Activated B cell treated with CpG ODN at 0.5 μM for 24 hours (primary cell): ENCODE measurements around the gene ASMTL. TPM values are rescaled to one million over a fixed set of nuclear protein-coding genes. Genes with fewer than 3 reads are reported as not detected.
A peak's percentile ranks its signal among the peaks of the same experiment; 100 is the strongest.
"Not testable (repeated sequence)": the region's sequence is repeated elsewhere in the genome, so short reads cannot be mapped to it uniquely, and the experiment has no call there.

ENCODE experiments used
- ATAC-seq: fragments of 200-7000 bp; cut with Tn5 transposase; one replicate; pipeline ENCODE4 v1.10.0; 2021; ENCODE audit warnings: low read depth, mild to moderate bottlenecking, moderate library complexity
- CTCF ChIA-PET: fragments of 350-600 bp; sonication (Branson Sonifier 250); formaldehyde crosslinking; loops from one replicate; lab custom pipeline; 2021; ENCODE audit warnings: antibody characterized with exemption; lab: Charles Lee
- POLR2A ChIA-PET: fragments of 350-600 bp; sonication (Branson Sonifier 250); formaldehyde crosslinking; loops from one replicate; lab custom pipeline; 2021; ENCODE audit warnings: antibody characterized with exemption; lab: Charles Lee
- DNase-seq: peaks from one replicate; pipeline ENCODE4 v3.0.0; 2022
- H3K27ac Mint-ChIP-seq: one replicate; pipeline ENCODE4 v1.8.0; 2020; ENCODE audit warnings: mixed read lengths
- H3K27me3 Mint-ChIP-seq: one replicate; pipeline ENCODE4 v1.8.0; 2021; ENCODE audit warnings: mixed read lengths
- H3K36me3 Mint-ChIP-seq: one replicate; pipeline ENCODE4 v1.8.0; 2021; ENCODE audit warnings: low read depth, mixed read lengths
- H3K4me1 Mint-ChIP-seq: one replicate; pipeline ENCODE4 v1.8.0; 2021; ENCODE audit warnings: mixed read lengths
- H3K4me3 Mint-ChIP-seq: one replicate; pipeline ENCODE4 v1.8.0; 2020; ENCODE audit warnings: mild to moderate bottlenecking, mixed read lengths
- H3K9me3 Mint-ChIP-seq: one replicate; pipeline ENCODE4 v1.8.0; 2020; ENCODE audit warnings: mixed read lengths
- intact Hi-C: fragments of 100-400 bp; cut with micrococcal nuclease; formaldehyde crosslinking; loops from one replicate; pipeline ENCODE4 v1.15.1; 2024
- total RNA-seq: library from RNA; stranded (reverse); gene quantifications from 2 replicates; pipeline ENCODE4 v1.2.3, GENCODE V29; 2022
- TF ChIP-seq, protein P1 (sequence below): fragments of 200-600 bp; IDR thresholded peaks from one replicate; pipeline ENCODE4 v1.8.0; 2022; ENCODE audit warnings: antibody characterized with exemption, mild to moderate bottlenecking

Gene ASMTL
- total RNA-seq, 1 donor from 2014 or later, result 52.1 TPM

DNA sequence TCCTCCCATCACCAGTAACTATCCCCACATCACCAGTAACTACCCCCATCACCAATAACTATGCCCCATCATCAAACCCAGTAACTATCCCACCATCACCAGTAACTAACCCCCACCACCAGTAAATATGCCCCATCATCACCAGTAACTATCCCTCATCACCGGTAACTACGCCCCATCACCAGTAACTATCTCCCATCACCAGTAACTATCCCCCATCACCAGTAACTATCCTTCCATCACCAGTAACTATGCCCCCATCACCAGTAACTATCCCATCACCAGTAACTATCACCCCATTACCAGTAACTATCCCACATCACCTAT lies 2.9 kb downstream of the ASMTL start:
- ATAC-seq (no peak), DNase-seq (no peak)
- CTCF ChIA-PET, result no interaction called here
- H3K4me3 Mint-ChIP-seq, result peak overlapping the region; percentile 9
- POLR2A ChIA-PET, result no interaction called here
- TF ChIP-seq, protein P1, sequence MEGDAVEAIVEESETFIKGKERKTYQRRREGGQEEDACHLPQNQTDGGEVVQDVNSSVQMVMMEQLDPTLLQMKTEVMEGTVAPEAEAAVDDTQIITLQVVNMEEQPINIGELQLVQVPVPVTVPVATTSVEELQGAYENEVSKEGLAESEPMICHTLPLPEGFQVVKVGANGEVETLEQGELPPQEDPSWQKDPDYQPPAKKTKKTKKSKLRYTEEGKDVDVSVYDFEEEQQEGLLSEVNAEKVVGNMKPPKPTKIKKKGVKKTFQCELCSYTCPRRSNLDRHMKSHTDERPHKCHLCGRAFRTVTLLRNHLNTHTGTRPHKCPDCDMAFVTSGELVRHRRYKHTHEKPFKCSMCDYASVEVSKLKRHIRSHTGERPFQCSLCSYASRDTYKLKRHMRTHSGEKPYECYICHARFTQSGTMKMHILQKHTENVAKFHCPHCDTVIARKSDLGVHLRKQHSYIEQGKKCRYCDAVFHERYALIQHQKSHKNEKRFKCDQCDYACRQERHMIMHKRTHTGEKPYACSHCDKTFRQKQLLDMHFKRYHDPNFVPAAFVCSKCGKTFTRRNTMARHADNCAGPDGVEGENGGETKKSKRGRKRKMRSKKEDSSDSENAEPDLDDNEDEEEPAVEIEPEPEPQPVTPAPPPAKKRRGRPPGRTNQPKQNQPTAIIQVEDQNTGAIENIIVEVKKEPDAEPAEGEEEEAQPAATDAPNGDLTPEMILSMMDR, result no peak
- H3K4me1 Mint-ChIP-seq, result peaks cover 38% of the 10 kb centered on the region
- H3K27ac Mint-ChIP-seq, result no peak overlapping the region
- H3K9me3 Mint-ChIP-seq, result peaks cover 4% of the 10 kb centered on the region
- no peaks in the 10 kb centered on the region for H3K27me3 Mint-ChIP-seq
- peaks cover 27% of the 10 kb centered on the region for H3K36me3 Mint-ChIP-seq
- intact Hi-C loops, result loop anchor here (5.0 kb wide), 3 partner anchors 728 to 1073 kb away; partner anchors contain the start of genes DHRSX and ZBED1

- intact Hi-C loops, result no loop called here
- ChIA-PET POLR2A (no interaction called here), CTCF (no interaction called here)
- DNase-seq, result peak; percentile 6
- no peak for ATAC-seq
- TF ChIP-seq, protein P1, result no peak
- peaks cover 33% of the 10 kb centered on the region for H3K4me1 Mint-ChIP-seq
- peaks cover 4% of the 10 kb centered on the region for H3K9me3 Mint-ChIP-seq
- peaks cover 29% of the 10 kb centered on the region for H3K36me3 Mint-ChIP-seq
- H3K27me3 Mint-ChIP-seq, result no peaks in the 10 kb centered on the region
- no peak overlapping the region for H3K27ac Mint-ChIP-seq
- no peak overlapping the region for H3K4me3 Mint-ChIP-seq
Measured at GRCh38 chrX:1449036-1449822, 3.5 kb downstream of the ASMTL start.

DNA sequence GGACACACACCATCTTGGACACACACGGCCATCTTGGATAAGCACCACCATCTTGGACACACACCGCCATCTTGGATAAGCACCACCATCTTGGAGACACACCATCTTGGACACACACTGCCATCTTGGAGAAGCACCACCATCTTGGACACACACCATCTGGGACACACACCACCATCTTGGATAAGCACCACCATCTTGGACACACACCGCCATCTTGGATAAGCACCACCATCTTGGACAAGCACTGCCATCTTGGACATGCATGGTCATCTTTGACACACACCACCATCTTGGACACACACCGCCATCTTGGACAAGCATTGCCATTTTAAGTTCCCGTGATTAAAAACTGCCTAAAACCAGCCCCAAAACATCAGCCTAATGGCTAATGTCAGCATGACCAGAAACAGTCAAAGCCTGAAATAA lies 4.1 kb downstream of the ASMTL start:
- peak; percentile 7 for DNase-seq
- peaks cover 32% of the 10 kb centered on the region for H3K4me1 Mint-ChIP-seq
- POLR2A ChIA-PET, H3K4me3 Mint-ChIP-seq, intact Hi-C loops, ATAC-seq, H3K27me3 Mint-ChIP-seq, H3K9me3 Mint-ChIP-seq, CTCF ChIA-PET: not testable (repeated sequence)
- peak overlapping the region; percentile 1 for H3K27ac Mint-ChIP-seq
- peaks cover 32% of the 10 kb centered on the region for H3K36me3 Mint-ChIP-seq

DNA sequence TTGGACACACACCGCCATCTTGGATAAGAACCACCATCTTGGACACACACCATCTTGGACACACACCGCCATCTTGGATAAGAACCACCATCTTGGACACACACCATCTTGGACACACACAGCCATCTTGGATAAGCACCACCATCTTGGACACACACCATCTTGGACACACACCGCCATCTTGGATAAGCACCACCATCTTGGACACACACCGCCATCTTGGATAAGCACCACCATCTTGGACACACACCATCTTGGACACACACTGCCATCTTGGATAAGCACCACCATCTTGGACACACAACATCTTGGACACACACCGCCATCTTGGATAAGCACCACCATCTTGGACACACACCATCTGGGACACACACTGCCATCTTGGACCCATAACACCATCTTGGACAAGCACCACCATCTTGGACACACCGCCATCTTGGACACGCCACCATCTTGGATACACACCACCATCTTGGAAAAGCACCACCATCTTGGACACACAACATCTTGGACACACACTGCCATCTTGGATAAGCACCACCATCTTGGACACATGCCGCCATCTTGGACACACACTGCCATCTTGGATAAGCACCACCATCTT lies 4.6 kb downstream of the ASMTL start:
- intact Hi-C loops, CTCF ChIA-PET, POLR2A ChIA-PET, H3K4me3 Mint-ChIP-seq, H3K9me3 Mint-ChIP-seq, H3K27me3 Mint-ChIP-seq, ATAC-seq: not testable (repeated sequence)
- peaks cover 32% of the 10 kb centered on the region for H3K4me1 Mint-ChIP-seq
- peak overlapping the region; percentile 1 for H3K27ac Mint-ChIP-seq
- peaks cover 32% of the 10 kb centered on the region for H3K36me3 Mint-ChIP-seq
- peak; percentile 10 for DNase-seq

DNA sequence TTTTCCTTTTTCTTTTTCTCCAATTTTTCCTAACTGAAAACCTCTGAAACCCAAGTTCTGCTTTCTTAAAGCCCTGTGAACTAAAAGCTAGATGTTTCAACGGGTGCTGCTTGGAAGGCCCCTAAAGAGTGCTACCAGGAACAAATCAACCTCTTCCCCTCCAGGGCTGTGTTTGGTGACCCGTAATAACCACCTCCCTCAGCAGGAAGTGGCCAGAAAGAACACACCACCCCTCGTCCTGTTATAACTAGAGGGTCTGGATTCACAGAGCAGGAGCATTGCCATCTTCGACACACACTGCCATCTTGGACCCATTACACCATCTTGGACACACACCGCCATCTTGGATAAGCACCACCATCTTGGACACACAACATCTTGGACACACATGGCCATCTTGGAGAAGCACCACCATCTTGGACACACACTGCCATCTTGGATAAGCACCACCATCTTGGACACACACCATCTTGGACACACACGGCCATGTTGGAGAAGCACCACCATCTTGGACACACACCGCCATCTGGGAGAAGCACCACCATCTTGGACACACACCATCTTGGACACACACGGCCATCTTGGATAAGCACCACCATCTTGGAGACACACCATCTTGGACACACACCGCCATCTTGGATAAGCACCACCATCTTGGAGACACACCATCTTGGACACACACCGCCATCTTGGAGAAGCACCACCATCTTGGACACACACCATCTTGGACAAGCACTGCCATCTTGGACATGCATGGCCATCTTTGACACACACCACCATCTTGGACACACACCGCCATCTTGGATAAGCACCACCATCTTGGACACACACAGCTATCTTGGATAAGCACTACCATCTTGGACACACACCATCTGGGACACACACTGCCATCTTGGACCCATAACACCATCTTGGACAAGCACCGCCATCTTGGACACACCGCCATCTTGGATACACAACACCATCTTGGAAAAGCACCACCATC lies 5.4 kb downstream of the ASMTL start:
- H3K4me3 Mint-ChIP-seq, POLR2A ChIA-PET, CTCF ChIA-PET, H3K9me3 Mint-ChIP-seq, intact Hi-C loops, H3K27me3 Mint-ChIP-seq: not testable (repeated sequence)
- peaks cover 29% of the 10 kb centered on the region for H3K4me1 Mint-ChIP-seq
- ATAC-seq (peak; percentile 78), DNase-seq (peak; percentile 15)
- H3K36me3 Mint-ChIP-seq, result peaks cover 36% of the 10 kb centered on the region
- peak overlapping the region; percentile 69 for H3K27ac Mint-ChIP-seq

DNA sequence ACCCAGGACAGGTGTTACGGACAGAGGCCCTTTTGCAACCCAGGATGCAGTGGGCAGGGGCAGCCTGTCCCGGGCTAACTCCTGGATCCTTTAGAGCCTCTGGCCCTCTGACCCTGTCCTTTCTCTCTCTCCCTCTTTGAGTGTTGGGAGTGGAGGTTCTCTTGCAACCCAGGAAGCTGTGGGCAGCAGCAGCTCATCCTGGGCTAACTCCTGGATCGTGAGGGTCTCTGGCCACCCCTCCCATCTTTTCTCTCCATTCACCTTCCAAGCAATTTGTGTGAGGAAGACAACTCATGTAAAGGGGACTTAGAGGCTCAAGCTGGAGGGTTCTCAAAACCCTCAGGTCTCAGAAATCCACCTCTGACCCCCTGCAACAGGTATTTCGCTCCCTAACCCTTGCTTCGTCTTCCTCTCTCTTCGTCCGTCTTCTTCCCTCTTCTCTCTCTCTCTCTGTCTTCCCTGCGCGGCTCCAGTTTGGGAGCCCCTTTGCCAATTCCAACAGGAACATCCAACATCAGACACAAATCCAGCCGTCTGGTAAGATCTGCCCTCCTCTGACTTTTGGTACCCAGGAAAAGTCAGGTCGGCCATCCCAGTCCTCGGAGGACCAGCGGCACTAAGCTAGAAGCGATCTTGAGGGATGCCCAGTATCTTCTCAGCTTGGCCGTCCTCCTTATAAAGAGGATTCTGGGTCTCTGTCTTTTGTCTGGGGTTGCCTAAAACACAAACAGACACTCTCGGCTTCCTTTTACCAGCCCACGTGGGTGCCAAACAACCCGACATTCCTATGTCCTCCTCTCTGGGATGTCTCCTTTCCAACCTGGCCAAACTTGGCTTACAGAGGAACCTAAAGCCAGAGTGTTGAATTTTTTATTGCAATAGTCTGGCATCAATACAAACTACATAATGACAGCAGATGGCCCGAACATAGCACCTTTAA lies 7.9 kb downstream of the ASMTL start:
- no peak overlapping the region for H3K27ac Mint-ChIP-seq
- H3K4me1 Mint-ChIP-seq, result peaks cover 20% of the 10 kb centered on the region
- no peak for ATAC-seq
- no peak overlapping the region for H3K4me3 Mint-ChIP-seq
- CTCF ChIA-PET, result no interaction called here
- H3K27me3 Mint-ChIP-seq, result no peaks in the 10 kb centered on the region
- POLR2A ChIA-PET, result no interaction called here
- peaks cover 39% of the 10 kb centered on the region for H3K36me3 Mint-ChIP-seq
- intact Hi-C loops, result no loop called here
- H3K9me3 Mint-ChIP-seq, result peaks cover 10% of the 10 kb centered on the region
- no peak for DNase-seq
- TF ChIP-seq, protein P1, result no peak
